H1 (cell line): Measurements from ENCODE around the gene FHIP2A. TPM values are rescaled to one million over a fixed set of nuclear protein-coding genes. Genes with fewer than 3 reads are reported as not detected.

Experiments
- CTCF ChIA-PET: fragments of 300-600 bp; sonication (Branson Sonifier 250); formaldehyde crosslinking; loops from one replicate; lab custom pipeline; 2021; ENCODE audit not compliant: partially characterized antibody; lab: Charles Lee
- POLR2A ChIA-PET: fragments of 300-600 bp; sonication (Branson Sonifier 250); formaldehyde crosslinking; loops from one replicate; lab custom pipeline; 2021; ENCODE audit warnings: inconsistent platforms; ENCODE audit not compliant: partially characterized antibody; lab: Charles Lee
- DNase-seq, 2 experiments: peaks; one replicate each; pipeline versions ENCODE4 v3.0.0 to v3.0.0-alpha.2; 2010 to 2022; ENCODE audit warnings: low spot score in 2 of 2, low read depth in 1 of 2, mixed read lengths in 1 of 2
- FAIRE-seq: peaks from 2 replicates; lab custom pipeline; 2011; peaks lifted over from hg19 to GRCh38; lab: Jason Lieb, UNC
- H2AFZ ChIP-seq: 2 replicates; pipeline ENCODE4 v1.8.1; 2012; ENCODE audit warnings: low read length, inconsistent platforms
- H2AK5ac ChIP-seq: 2 replicates; pipeline ENCODE4 v1.6.1; 2013; ENCODE audit warnings: low read depth, low read length
- H2BK120ac ChIP-seq: replicated peaks from 2 replicates; pipeline ENCODE3; 2013; ENCODE audit warnings: low read depth, low read length, inconsistent platforms
- H2BK12ac ChIP-seq: 2 replicates; pipeline ENCODE4 v1.6.1; 2013; ENCODE audit warnings: low read depth, low read length
- H2BK15ac ChIP-seq: 2 replicates; pipeline ENCODE4 v1.6.1; 2013; ENCODE audit warnings: low read length
- H2BK20ac ChIP-seq: 2 replicates; pipeline ENCODE4 v1.6.1; 2013; ENCODE audit warnings: low read length
- H2BK5ac ChIP-seq: 2 replicates; pipeline ENCODE4 v1.6.1; 2013; ENCODE audit warnings: low read depth, low read length
- H3K14ac ChIP-seq: 2 replicates; pipeline ENCODE4 v1.6.1; 2013; ENCODE audit warnings: inconsistent platforms; ENCODE audit not compliant: insufficient read length
- H3K18ac ChIP-seq: 2 replicates; pipeline ENCODE4 v1.6.1; 2013; ENCODE audit warnings: low read length; ENCODE audit errors: extremely low read depth
- H3K23ac ChIP-seq: 2 replicates; pipeline ENCODE4 v1.6.1; 2013; ENCODE audit warnings: inconsistent platforms; ENCODE audit not compliant: insufficient read length
- H3K23me2 ChIP-seq: 2 replicates; pipeline ENCODE4 v1.6.1; 2013; ENCODE audit warnings: low read depth, low read length
- H3K27ac ChIP-seq: 2 replicates; pipeline ENCODE4 v1.6.1; 2011; ENCODE audit warnings: low read depth, low read length, inconsistent platforms
- H3K27me3 ChIP-seq, 4 experiments: replicated peaks in 1 of 4; 1 replicate in 1 of 4; 2 replicates in 3 of 4; pipeline versions ENCODE4 v1.6.1 to v1.8.1; 2011 to 2013; ENCODE audit warnings: low read length in 3 of 4, mild to moderate bottlenecking in 3 of 4, inconsistent platforms in 2 of 4, mixed read lengths in 2 of 4, moderate library complexity in 1 of 4; ENCODE audit not compliant: control insufficient read depth in 3 of 4, insufficient read depth in 3 of 4; ENCODE audit errors: extremely low read depth in 1 of 4
- H3K36me3 ChIP-seq, 4 experiments: 2 replicates each; pipeline versions ENCODE4 v1.6.1 to v1.8.1; 2011 to 2013; ENCODE audit warnings: mild to moderate bottlenecking in 4 of 4, low read length in 3 of 4, moderate library complexity in 2 of 4, control low read depth in 1 of 4, inconsistent platforms in 1 of 4; ENCODE audit not compliant: insufficient read depth in 4 of 4, control insufficient read depth in 2 of 4
- H3K4ac ChIP-seq: replicated peaks from 2 replicates; pipeline ENCODE3; 2013; ENCODE audit warnings: low read length, low read depth, mixed read lengths, inconsistent platforms; ENCODE audit not compliant: insufficient read length
- H3K4me1 ChIP-seq, 4 experiments: replicated peaks in 1 of 4; 1 replicate in 1 of 4; 2 replicates in 3 of 4; pipeline versions ENCODE4 v1.6.1 to v1.8.1; 2011 to 2013; ENCODE audit warnings: low read length in 3 of 4, inconsistent platforms in 2 of 4, mixed read lengths in 1 of 4; ENCODE audit not compliant: insufficient read depth in 4 of 4, control insufficient read depth in 3 of 4
- H3K4me2 ChIP-seq, 2 experiments: 2 replicates each; pipeline versions ENCODE4 v1.6.1 to v1.8.1; 2011 to 2013; ENCODE audit warnings: low read depth in 2 of 2, low read length in 2 of 2, control low read depth in 1 of 2, inconsistent platforms in 1 of 2, mild to moderate bottlenecking in 1 of 2; ENCODE audit not compliant: insufficient read depth in 1 of 2
- H3K4me3 ChIP-seq, 4 experiments: fragments of 200-600, 300-600 bp in 1 of 4; sonication (generic), shearing (Covaris generic), sonication (Bioruptor Twin) in 1 of 4; 2 replicates each; pipeline versions ENCODE4 v1.5.1 to v1.8.1; 2011 to 2016; ENCODE audit warnings: low read length in 4 of 4, low read depth in 3 of 4, control low read depth in 2 of 4, inconsistent platforms in 2 of 4, mild to moderate bottlenecking in 2 of 4, mixed read lengths in 1 of 4, moderate library complexity in 1 of 4; ENCODE audit not compliant: insufficient read depth in 2 of 4; ENCODE audit errors: extremely low read depth in 1 of 4
- H3K56ac ChIP-seq: replicated peaks from 2 replicates; pipeline ENCODE3; 2013; ENCODE audit warnings: low read depth, mild to moderate bottlenecking, mixed read lengths, low read length, inconsistent platforms; ENCODE audit not compliant: insufficient read length
- H3K79me1 ChIP-seq: 2 replicates; pipeline ENCODE4 v1.6.1; 2013; ENCODE audit warnings: low read depth, low read length, control low read depth
- H3K79me2 ChIP-seq, 2 experiments: 2 replicates each; pipeline versions ENCODE4 v1.6.1 to v1.8.1; 2012 to 2013; ENCODE audit warnings: low read length in 2 of 2, mild to moderate bottlenecking in 2 of 2, inconsistent platforms in 1 of 2; ENCODE audit not compliant: insufficient read depth in 2 of 2, control insufficient read depth in 1 of 2
- H3K9ac ChIP-seq, 4 experiments: replicated peaks in 1 of 4; 1 replicate in 1 of 4; 2 replicates in 3 of 4; pipeline versions ENCODE4 v1.6.1 to v1.8.1; 2011 to 2013; ENCODE audit warnings: low read depth in 3 of 4, low read length in 3 of 4, control low read depth in 2 of 4, mild to moderate bottlenecking in 2 of 4, moderate library complexity in 2 of 4, inconsistent platforms in 1 of 4; ENCODE audit errors: extremely low read depth in 1 of 4
- H3K9me3 ChIP-seq, 2 experiments: 2 replicates each; pipeline versions ENCODE4 v1.6.1 to v1.8.1; 2012 to 2013; ENCODE audit warnings: mild to moderate bottlenecking in 2 of 2, moderate library complexity in 2 of 2, control low read depth in 1 of 2, inconsistent platforms in 1 of 2, low read depth in 1 of 2, low read length in 1 of 2, mixed read lengths in 1 of 2; ENCODE audit not compliant: insufficient read depth in 2 of 2
- H4K20me1 ChIP-seq, 2 experiments: replicated peaks in 1 of 2; 2 replicates each; pipeline versions ENCODE3 to v1.8.1; 2011 to 2013; ENCODE audit warnings: inconsistent platforms in 2 of 2, low read length in 2 of 2, mild to moderate bottlenecking in 1 of 2; ENCODE audit not compliant: insufficient read depth in 2 of 2, control insufficient read depth in 1 of 2
- H4K5ac ChIP-seq: 2 replicates; pipeline ENCODE4 v1.6.1; 2013; ENCODE audit warnings: low read length, low read depth, mixed read lengths, inconsistent platforms; ENCODE audit not compliant: insufficient read length
- H4K8ac ChIP-seq: 2 replicates; pipeline ENCODE4 v1.8.0; 2013; ENCODE audit warnings: mild to moderate bottlenecking, moderate library complexity, low read length, inconsistent platforms; ENCODE audit not compliant: insufficient read depth; ENCODE audit errors: extremely low read depth
- H4K91ac ChIP-seq: replicated peaks from 2 replicates; pipeline ENCODE3; 2013; ENCODE audit warnings: low read length, mixed read lengths, inconsistent platforms; ENCODE audit not compliant: insufficient read length
- SIRT6 ChIP-seq: IDR thresholded peaks from one replicate; pipeline ENCODE4 v1.7.1; 2012; ENCODE audit warnings: low read length, inconsistent platforms
- WGBS, 2 experiments: shearing (Covaris generic) in 1 of 2; methylation state at CpG; one replicate each; pipeline versions ENCODE4 v1.1.6 to v1.1.7; 2013 to 2015; ENCODE audit warnings: low lambda C conversion rate in 2 of 2, mixed read lengths in 2 of 2, inconsistent platforms in 1 of 2, low coverage in 1 of 2, missing lambda C conversion rate in 1 of 2; ENCODE audit not compliant: insufficient replicate concordance in 2 of 2, insufficient coverage in 1 of 2, insufficient read length in 1 of 2; ENCODE audit errors: extremely low coverage in 1 of 2, missing lambda C conversion rate in 1 of 2; 5-methylcytosine and 5-hydroxymethylcytosine counted together
- polyA plus RNA-seq, 7 experiments: library from polyadenylated mRNA; depleted of rRNA in 3 of 7; stranded (reverse) in 5 of 7; unstranded in 2 of 7; fragments of >200 nt in 5 of 7; fragments of 200-250 nt in 2 of 7; gene quantifications; 1 replicate in 5 of 7; 2 replicates in 1 of 7; 4 replicates in 1 of 7; pipeline versions ENCODE4 v1.2.1 to v1.2.3, GENCODE V29; 2011 to 2013; ENCODE audit warnings: missing spikeins in 2 of 7, mixed read lengths in 2 of 7
- total RNA-seq: library from RNA; stranded (reverse); fragmentation: NEBNext Ultra II Directional; extraction: Animal tissue kit (Norgen Biotek cat#: 25700); gene quantifications from 2 replicates; pipeline ENCODE4 v1.2.1, GENCODE V29; 2021

Gene FHIP2A
- total and polyA plus RNA-seq, 2 of the 8 experiments (the other 6 are each of a cell fraction or from before 2014, with no cell fraction given) = 4.5 to 15.0 TPM

DNA sequence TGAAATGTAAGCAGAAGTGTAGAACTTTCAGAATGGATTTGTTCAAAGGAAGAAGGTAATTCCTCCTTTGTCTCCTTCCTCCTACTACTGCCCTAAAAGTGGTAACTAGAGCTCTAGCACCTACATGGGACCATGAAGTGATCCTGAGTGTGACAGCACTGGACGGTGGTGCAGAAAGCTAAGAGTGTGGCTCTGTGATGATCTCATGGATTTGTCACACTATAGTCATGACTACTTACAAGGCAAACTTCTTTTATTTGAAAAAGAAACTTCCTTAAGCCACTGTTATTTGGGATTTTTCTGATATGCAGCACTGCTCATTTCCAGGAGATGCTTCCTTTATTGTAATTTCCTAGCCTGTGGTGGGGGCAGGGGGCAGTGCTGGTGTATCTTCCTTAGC is 5.8 kb upstream of the FHIP2A start:
- Histone ChIP-seq H4K20me1 (no peaks in the 10 kb centered on the region), H2AFZ (no peak overlapping the region), H3K23me2 (no peaks in the 10 kb centered on the region; the same call in 1 of the 2 replicates), H2BK120ac (no peak overlapping the region), H3K79me1 (no peaks in the 10 kb centered on the region), H3K4me2 (no peak overlapping the region), H3K4me3 (no peak overlapping the region), H2BK15ac (no peak overlapping the region; the same call in 1 of the 2 replicates), H2AK5ac (no peak overlapping the region), H3K9ac (no peak overlapping the region), H4K8ac (no peak overlapping the region), H3K18ac (no peak overlapping the region), H3K4me1 (no peaks in the 10 kb centered on the region), H3K36me3 (no peaks in the 10 kb centered on the region), H3K23ac (no peak overlapping the region), H3K79me2 (no peaks in the 10 kb centered on the region), H4K5ac (no peak overlapping the region), H3K27me3 (no peaks in the 10 kb centered on the region), H3K4ac (no peak overlapping the region), H3K27ac (no peak overlapping the region), H3K9me3 (no peaks in the 10 kb centered on the region), H2BK5ac (no peak overlapping the region), H3K56ac (no peak overlapping the region), H2BK20ac (no peak overlapping the region), H4K91ac (no peak overlapping the region), H2BK12ac (no peak overlapping the region), H3K14ac (no peak overlapping the region)
- WGBS, 2 experiments = 100% methylated on average over 1 of the region's 1 CpG; no CpG with 5 or more reads in 1 of the 2 experiments
- TF ChIP-seq SIRT6 = no peak
- FAIRE-seq = no peak
- POLR2A ChIA-PET = no interaction called here
- no peak for DNase-seq
- CTCF ChIA-PET = interaction anchor here (1.0 to 2.9 kb wide), 2 partner anchors 30 to 184 kb away, joined by 3 to 8 read pairs; no protein-coding TSS in a partner anchor
